Right ventricle myocardium superior (tissue), 1 donor: Measurements from ENCODE around the gene MLLT11. TPM values are rescaled to one million over a fixed set of nuclear protein-coding genes. Genes with fewer than 3 reads are reported as not detected.

Source experiments
- ATAC-seq: fragments of 200-7000 bp; cut with Tn5 transposase; one replicate; pipeline ENCODE4 v1.9.1; 2020; ENCODE audit warnings: mild to moderate bottlenecking; ENCODE audit not compliant: poor library complexity
- DNase-seq: peaks from one replicate; pipeline ENCODE4 v3.0.0-alpha.2; 2020
- intact Hi-C: fragments of 100-400 bp; cut with DNase I; formaldehyde crosslinking; loops from one replicate; pipeline ENCODE4 v1.11.2; 2022
- total RNA-seq: library from RNA; stranded (reverse); fragmentation: NEBNext Ultra II Directional; extraction: Animal tissue kit (Norgen Biotek cat#: 25700); gene quantifications from one replicate; pipeline ENCODE4 v1.2.1, GENCODE V29; 2021
- donor health status: DM: no; HTN: yes; CAD: no; lungs with severe emphysema.

Gene MLLT11
- total RNA-seq, 1 donor from 2014 or later, result 2.9 TPM

DNA sequence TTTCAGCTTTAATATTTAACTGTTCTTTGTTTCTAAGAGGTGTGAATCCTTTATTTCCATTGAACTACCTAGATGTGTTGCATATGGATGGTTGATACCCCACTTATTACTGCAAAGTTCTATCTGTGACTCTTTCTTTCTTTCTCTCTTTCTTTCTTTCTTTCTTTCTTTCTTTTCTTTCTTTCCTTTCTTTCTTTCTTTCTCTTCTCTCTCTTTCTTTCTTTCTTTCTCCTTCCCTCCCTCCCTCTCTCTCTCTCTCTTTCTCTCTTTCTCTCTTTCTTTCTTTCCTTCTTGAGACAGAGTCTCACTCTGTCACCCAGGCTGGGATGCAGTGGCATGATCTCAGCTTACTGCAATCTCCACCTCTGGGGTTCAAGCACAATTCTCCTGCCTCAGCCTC lies 44.4 kb downstream of the MLLT11 start:
- ATAC-seq, result no peak
- DNase-seq, result no peak
- intact Hi-C loops, result no loop called here

DNA sequence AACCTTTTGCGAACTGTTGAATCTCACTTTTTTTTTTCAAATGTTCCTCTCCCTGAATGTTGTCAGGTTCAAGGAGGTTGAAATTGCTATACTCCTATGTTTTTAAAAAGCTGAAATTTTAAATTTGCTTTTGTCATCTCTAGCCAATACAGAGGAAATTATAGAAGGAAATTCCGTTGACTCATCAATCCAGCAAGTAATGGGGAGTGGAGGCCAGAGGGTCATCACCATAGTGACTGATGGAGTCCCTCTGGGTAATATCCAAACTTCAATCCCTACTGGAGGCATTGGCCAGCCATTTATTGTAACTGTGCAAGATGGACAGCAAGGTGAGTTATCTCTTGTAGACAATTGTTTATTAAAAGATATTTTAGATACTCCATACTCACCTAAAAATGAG lies 46.7 kb downstream of the MLLT11 start:
- ATAC-seq (no peak), DNase-seq (no peak)
- intact Hi-C loops, result no loop called here

DNA sequence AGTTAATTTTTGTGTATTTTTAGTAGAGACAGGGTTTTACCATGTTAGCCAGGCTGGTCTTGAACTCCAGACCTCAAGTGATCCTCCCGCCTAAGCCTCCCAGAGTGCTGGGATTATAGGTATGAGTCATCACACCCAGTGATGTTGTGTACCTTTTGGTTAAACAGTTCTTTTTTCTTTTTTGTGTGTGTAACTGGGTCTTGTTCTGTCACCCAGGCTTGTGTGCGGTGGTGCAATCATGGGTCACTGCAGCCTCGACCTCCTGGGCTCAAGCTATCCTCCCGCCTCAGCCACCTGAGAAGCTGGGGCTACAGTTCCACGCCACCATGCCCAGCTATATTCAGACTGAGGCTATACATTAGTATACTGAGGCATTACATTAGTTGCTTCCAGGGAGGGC lies 48.1 kb downstream of the MLLT11 start:
- ATAC-seq (no peak), DNase-seq (no peak)
- intact Hi-C loops, result no loop called here

DNA sequence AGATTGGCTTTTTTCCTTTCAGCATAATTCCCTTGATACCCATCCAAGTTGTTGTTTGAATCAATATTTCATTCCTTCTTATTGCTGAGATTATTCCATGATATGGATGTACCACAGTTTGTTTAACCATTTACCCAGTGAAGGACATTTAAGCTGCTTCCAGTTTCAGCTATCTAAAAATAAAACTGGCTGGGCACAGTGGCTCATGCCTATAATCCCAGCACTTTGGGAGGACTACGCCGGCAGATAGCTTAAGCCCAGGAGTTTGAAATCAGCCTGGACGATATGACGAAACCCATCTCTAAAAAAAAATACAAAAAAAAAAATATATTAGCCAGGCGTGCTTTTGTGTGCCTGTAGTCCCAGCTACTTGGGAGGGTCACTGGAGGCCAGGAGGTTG lies 53.7 kb downstream of the MLLT11 start:
- intact Hi-C loops, result no loop called here
- DNase-seq, result no peak

More for the DNA sequence above, 53.7 kb downstream of the MLLT11 start:
- no peak for ATAC-seq

Other genes with a start within 250 kb of the MLLT11 start
- 26.2 TPM for gene ARNT, start 183.8 kb upstream of the MLLT11 start, total RNA-seq
- gene CTXND2, start 173.3 kb upstream of the MLLT11 start, total RNA-seq, result not detected
- gene SETDB1, start 134.0 kb upstream of the MLLT11 start, total RNA-seq, result 15.7 TPM
- 82.5 TPM for gene CERS2, start 85.6 kb upstream of the MLLT11 start, total RNA-seq
- not detected for gene ANXA9, start 78.1 kb upstream of the MLLT11 start, total RNA-seq
- gene MINDY1, start 53.5 kb upstream of the MLLT11 start, total RNA-seq, result 41.6 TPM
- 41.3 TPM for gene PRUNE1, start 51.9 kb upstream of the MLLT11 start, total RNA-seq
- 0.43 TPM for gene BNIPL, start 23.8 kb upstream of the MLLT11 start, total RNA-seq
- gene C1orf56, start 12.6 kb upstream of the MLLT11 start, total RNA-seq, result 7.3 TPM
- 24.3 TPM for gene CDC42SE1, start 775 bp upstream of the MLLT11 start, total RNA-seq
- 9.5 TPM for gene GABPB2, start 10.4 kb downstream of the MLLT11 start, total RNA-seq
- 56.6 TPM for gene SEMA6C, start 86.2 kb downstream of the MLLT11 start, total RNA-seq
- gene TNFAIP8L2, start 96.3 kb downstream of the MLLT11 start, total RNA-seq, result 1.5 TPM
- gene LYSMD1, start 105.5 kb downstream of the MLLT11 start, total RNA-seq, result 10.7 TPM
- gene SCNM1, start 105.7 kb downstream of the MLLT11 start, total RNA-seq, result 17.5 TPM
- not detected for gene TMOD4, start 115.6 kb downstream of the MLLT11 start, total RNA-seq
- 37.5 TPM for gene VPS72, start 129.8 kb downstream of the MLLT11 start, total RNA-seq
- 33.5 TPM for gene PIP5K1A, start 138.2 kb downstream of the MLLT11 start, total RNA-seq
- gene PSMD4, start 194.3 kb downstream of the MLLT11 start, total RNA-seq, result 138 TPM
- gene ZNF687, start 221.9 kb downstream of the MLLT11 start, total RNA-seq, result 12.4 TPM